Keratinocyte (primary cell): ENCODE data around the gene MSI2. TPM values are rescaled to one million over a fixed set of nuclear protein-coding genes. Genes with fewer than 3 reads are reported as not detected.

Experiments
- DNase-seq: peaks from one replicate; pipeline ENCODE4 v3.0.0-alpha.2; 2011; ENCODE audit warnings: low read depth, missing footprints, low spot score
- FAIRE-seq: peaks from 2 replicates; lab custom pipeline; 2011; peaks lifted over from hg19 to GRCh38; lab: Jason Lieb, UNC
- H2AFZ ChIP-seq: 2 replicates; pipeline ENCODE4 v1.6.0; 2012; ENCODE audit warnings: low read length, control low read depth, inconsistent platforms; ENCODE audit not compliant: control insufficient read depth
- H3K27ac ChIP-seq: 2 replicates; pipeline ENCODE4 v1.5.1; 2011; ENCODE audit warnings: low read length; ENCODE audit not compliant: control insufficient read depth, insufficient read depth
- H3K27me3 ChIP-seq: 3 replicates; pipeline ENCODE4 v1.6.0; 2011; ENCODE audit warnings: low read length; ENCODE audit not compliant: control insufficient read depth, insufficient read depth; ENCODE audit errors: extremely low read depth
- H3K36me3 ChIP-seq, 2 experiments: 2 replicates in 1 of 2; 3 replicates in 1 of 2; pipeline ENCODE4 v1.5.1; 2011; ENCODE audit warnings: low read length in 2 of 2, mild to moderate bottlenecking in 1 of 2; ENCODE audit not compliant: control insufficient read depth in 2 of 2, insufficient read depth in 2 of 2; ENCODE audit errors: extremely low read depth in 1 of 2
- H3K4me1 ChIP-seq: 3 replicates; pipeline ENCODE4 v1.5.1; 2011; ENCODE audit warnings: low read length; ENCODE audit not compliant: control insufficient read depth, insufficient read depth; ENCODE audit errors: extremely low read depth
- H3K4me2 ChIP-seq: 3 replicates; pipeline ENCODE4 v1.6.0; 2011; ENCODE audit warnings: low read depth, low read length; ENCODE audit not compliant: control insufficient read depth, insufficient read depth; ENCODE audit errors: extremely low read depth
- H3K4me3 ChIP-seq, 3 experiments: fragments of 200-600 bp in 1 of 3; sonication (generic) in 1 of 3; 2 replicates in 2 of 3; 3 replicates in 1 of 3; pipeline ENCODE4 v1.5.1; 2011 to 2016; ENCODE audit warnings: low read length in 3 of 3, mild to moderate bottlenecking in 3 of 3, control low read depth in 2 of 3, inconsistent platforms in 1 of 3, low read depth in 1 of 3, mixed read lengths in 1 of 3, mixed run types in 1 of 3, moderate library complexity in 1 of 3; ENCODE audit not compliant: control insufficient read depth in 2 of 3, insufficient read depth in 2 of 3; ENCODE audit errors: extremely low read depth in 1 of 3
- H3K79me2 ChIP-seq: 2 replicates; pipeline ENCODE4 v1.6.0; 2012; ENCODE audit warnings: low read length; ENCODE audit not compliant: control insufficient read depth, insufficient read depth
- H3K9ac ChIP-seq: 3 replicates; pipeline ENCODE4 v1.6.0; 2011; ENCODE audit warnings: low read length; ENCODE audit not compliant: control insufficient read depth, insufficient read depth; ENCODE audit errors: extremely low read depth
- H3K9me1 ChIP-seq: 3 replicates; pipeline ENCODE4 v1.6.0; 2011; ENCODE audit warnings: low read length; ENCODE audit not compliant: control insufficient read depth, insufficient read depth; ENCODE audit errors: extremely low read depth
- H3K9me3 ChIP-seq: 2 replicates; pipeline ENCODE4 v1.5.1; 2012; ENCODE audit warnings: low read depth, low read length; ENCODE audit not compliant: control insufficient read depth
- H4K20me1 ChIP-seq: 3 replicates; pipeline ENCODE4 v1.6.0; 2011; ENCODE audit warnings: low read length; ENCODE audit not compliant: control insufficient read depth, insufficient read depth; ENCODE audit errors: extremely low read depth
- CTCF ChIP-seq, 3 experiments: IDR thresholded peaks in 1 of 3; conservative IDR thresholded peaks in 1 of 3; optimal IDR thresholded peaks in 1 of 3; 2 replicates in 2 of 3; 3 replicates in 1 of 3; pipeline versions ENCODE3 to v1.5.1; 2011; ENCODE audit warnings: low read length in 3 of 3, mild to moderate bottlenecking in 3 of 3, moderate library complexity in 2 of 3, control low read depth in 1 of 3, inconsistent platforms in 1 of 3; ENCODE audit not compliant: insufficient read depth in 2 of 3; ENCODE audit errors: extremely low read depth in 1 of 3
- EZH2 ChIP-seq: IDR thresholded peaks from one replicate; pipeline ENCODE4 v1.6.1; 2012; ENCODE audit warnings: inconsistent platforms, mild to moderate bottlenecking, low read length, moderate library complexity
- dilution Hi-C: fragments of 300-500 bp; cut with MboI; formaldehyde crosslinking; loops from one replicate; pipeline ENCODE4 v1.7.0; 2020; ENCODE audit warnings: low sequenced_read_pairs; ENCODE audit not compliant: extremely low pct_ligation_motif_present
- polyA plus RNA-seq, 5 experiments: library from polyadenylated mRNA; depleted of rRNA in 3 of 5; stranded (reverse) in 3 of 5; stranded (forward) in 1 of 5; unstranded in 1 of 5; fragments of >200 nt; gene quantifications; 1 replicate in 1 of 5; 2 replicates in 3 of 5; 3 replicates in 1 of 5; pipeline versions ENCODE4 v1.2.1 to v1.2.3, GENCODE V29; 2011 to 2012; ENCODE audit warnings: missing spikeins in 2 of 5, low read depth in 1 of 5, low replicate concordance in 1 of 5

The MSI2 gene
- polyA plus RNA-seq, 1 donor (not counting 4 experiments of a cell fraction or from before 2014, with no cell fraction given), result 22.3 TPM

GRCh38 chr17:57699751-57700219 is 443.5 kb downstream of the MSI2 start:
- FAIRE-seq (no peak), DNase-seq (no peak)
- Histone ChIP-seq H4K20me1 (no peaks in the 10 kb centered on the region), H3K27me3 (peaks cover 10% of the 10 kb centered on the region), H3K9ac (no peak overlapping the region), H3K79me2 (no peaks in the 10 kb centered on the region), H3K9me3 (no peaks in the 10 kb centered on the region), H3K4me1 (no peaks in the 10 kb centered on the region), H3K4me2 (no peak overlapping the region), H3K36me3 (no peaks in the 10 kb centered on the region), H2AFZ (no peak overlapping the region), H3K9me1 (no peaks in the 10 kb centered on the region), H3K27ac (no peak overlapping the region), H3K4me3 (no peak overlapping the region)
- dilution Hi-C loops, result no loop called here
- TF ChIP-seq EZH2, result no peak
- TF ChIP-seq CTCF (optimal IDR thresholded peaks at IDR 0.05 in 1 of 3, IDR thresholded peaks at IDR 0.05 in 1 of 3, conservative IDR thresholded peaks at IDR 0.05 in 1 of 3; ENCODE audit: extremely low read depth in 1 of 3, insufficient read depth in 2 of 3, low read length in 3 of 3), result no peak

DNA sequence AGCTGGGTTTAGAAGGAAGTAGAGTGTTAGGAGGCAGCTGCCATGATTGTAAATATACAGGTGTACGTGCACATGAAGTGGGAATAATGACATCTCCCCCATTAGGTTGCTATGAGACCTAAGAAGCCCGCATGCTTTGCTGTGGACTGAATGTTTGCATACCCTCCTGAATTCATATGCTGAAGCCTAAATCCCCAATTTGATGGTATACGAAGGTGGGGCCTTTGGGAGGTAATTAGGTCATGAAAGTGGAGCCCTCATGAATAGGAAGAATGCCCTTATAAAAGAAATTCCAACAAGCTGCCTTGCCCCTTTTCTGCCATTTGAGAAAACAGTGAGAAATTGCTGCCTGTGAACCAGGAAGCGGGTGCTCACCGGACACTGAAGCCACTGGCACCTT is 444.8 kb downstream of the MSI2 start:
- Histone ChIP-seq H3K9me3 (no peaks in the 10 kb centered on the region), H3K4me2 (no peak overlapping the region), H4K20me1 (no peaks in the 10 kb centered on the region), H3K27me3 (peaks cover 14% of the 10 kb centered on the region), H3K4me1 (no peaks in the 10 kb centered on the region), H3K9me1 (no peaks in the 10 kb centered on the region), H3K9ac (no peak overlapping the region), H3K27ac (no peak overlapping the region), H3K4me3 (no peak overlapping the region), H2AFZ (no peak overlapping the region), H3K36me3 (no peaks in the 10 kb centered on the region), H3K79me2 (no peaks in the 10 kb centered on the region)
- TF ChIP-seq EZH2, result no peak
- TF ChIP-seq CTCF (optimal IDR thresholded peaks at IDR 0.05 in 1 of 3, IDR thresholded peaks at IDR 0.05 in 1 of 3, conservative IDR thresholded peaks at IDR 0.05 in 1 of 3; ENCODE audit: extremely low read depth in 1 of 3, insufficient read depth in 2 of 3, low read length in 3 of 3), result no peak
- DNase-seq, result no peak
- dilution Hi-C loops, result no loop called here
- no peak for FAIRE-seq
